GM12878 (cell line): ENCODE results near the gene MTX1. TPM values are rescaled to one million over a fixed set of nuclear protein-coding genes. Genes with fewer than 3 reads are reported as not detected.

Experiments
- ATAC-seq: fragments of 200-7000 bp; cut with Tn5 transposase; 3 replicates; pipeline ENCODE4 v1.9.1; 2020; ENCODE audit warnings: mild to moderate bottlenecking, moderate library complexity
- BruUV-seq: library from RNA; stranded (reverse); fragments of 400-500 nt; replicated peaks from 2 replicates; lab custom pipeline; 2021; lab: Mats Ljungman, UMichigan
- CTCF ChIA-PET: fragments of 300-600 bp; sonication (Branson Sonifier 250); formaldehyde crosslinking; extraction: SDS; loops from one replicate; lab custom pipeline; 2021; ENCODE audit warnings: inconsistent platforms; lab: Yijun Ruan, JAX
- POLR2A ChIA-PET: fragments of 350-600 bp; formaldehyde crosslinking; extraction: SDS; loops from one replicate; lab custom pipeline; 2021; ENCODE audit warnings: inconsistent platforms; lab: Charles Lee
- RAD21 ChIA-PET: fragments of 300-600 bp; sonication (Branson Sonifier 250); formaldehyde crosslinking; loops from one replicate; lab custom pipeline; 2023; ENCODE audit warnings: antibody characterized with exemption; ENCODE audit not compliant: unreplicated experiment; lab: Charles Lee
- SMC1A ChIA-PET: fragments of 300-600 bp; sonication (Branson Sonifier 250); formaldehyde crosslinking; loops from one replicate; lab custom pipeline; 2023; ENCODE audit not compliant: unreplicated experiment, uncharacterized antibody; lab: Charles Lee
- DNase-seq: peaks from one replicate; pipeline ENCODE4 v3.0.0-alpha.2; 2011; ENCODE audit warnings: low read depth, low spot score
- FAIRE-seq: peaks from 3 replicates; lab custom pipeline; 2011; peaks lifted over from hg19 to GRCh38; lab: Jason Lieb, UNC
- H2AFZ ChIP-seq: 2 replicates; pipeline ENCODE4 v1.6.0; 2011; ENCODE audit warnings: low read depth, low read length, control low read depth; ENCODE audit not compliant: control insufficient read depth
- H3K27ac ChIP-seq: 2 replicates; pipeline ENCODE4 v1.5.1; 2011; ENCODE audit warnings: control low read depth; ENCODE audit not compliant: control insufficient read depth, insufficient read depth
- H3K27me3 ChIP-seq, 2 experiments: replicated peaks in 1 of 2; 2 replicates each; pipeline versions ENCODE4 v1.6.0 to v1.6.1; 2011; ENCODE audit warnings: low read length in 1 of 2; ENCODE audit not compliant: control insufficient read depth in 2 of 2, insufficient read depth in 2 of 2
- H3K36me3 ChIP-seq, 2 experiments: 2 replicates each; pipeline ENCODE4 v1.5.1; 2011; ENCODE audit warnings: low read length in 1 of 2; ENCODE audit not compliant: control insufficient read depth in 2 of 2, insufficient read depth in 2 of 2
- H3K4me1 ChIP-seq: 2 replicates; pipeline ENCODE4 v1.6.1; 2011; ENCODE audit warnings: mild to moderate bottlenecking, low read length, moderate library complexity, mixed read lengths; ENCODE audit not compliant: control insufficient read depth, insufficient read depth
- H3K4me2 ChIP-seq: 2 replicates; pipeline ENCODE4 v1.6.0; 2011; ENCODE audit warnings: control low read depth; ENCODE audit not compliant: control insufficient read depth, insufficient read depth
- H3K4me3 ChIP-seq: fragments of 200-600 bp; sonication (generic); 2 replicates; pipeline ENCODE4 v1.5.1; 2016
- H3K79me2 ChIP-seq: 2 replicates; pipeline ENCODE4 v1.6.0; 2011; ENCODE audit warnings: low read length; ENCODE audit not compliant: control insufficient read depth, insufficient read depth
- H3K9ac ChIP-seq: 2 replicates; pipeline ENCODE4 v1.8.0; 2011; ENCODE audit warnings: low read length, control low read depth, mixed read lengths; ENCODE audit not compliant: control insufficient read depth, insufficient read depth
- H3K9me3 ChIP-seq: replicated peaks from 3 replicates; pipeline ENCODE4 v1.5.1; 2011; ENCODE audit warnings: mild to moderate bottlenecking, low read length; ENCODE audit not compliant: control insufficient read depth, insufficient read depth
- H4K20me1 ChIP-seq: 2 replicates; pipeline ENCODE4 v1.6.0; 2011; ENCODE audit not compliant: control insufficient read depth, insufficient read depth
- ASH2L ChIP-seq: fragments of 300-600, 200-600 bp; sonication (generic); IDR thresholded peaks from 2 replicates; pipeline ENCODE4 v1.6.1; 2017; ENCODE audit warnings: low read depth, mild to moderate bottlenecking, borderline replicate concordance
- CREM ChIP-seq: IDR thresholded peaks from 2 replicates; pipeline ENCODE4 v1.6.1; 2014; ENCODE audit warnings: antibody characterized with exemption, low read depth
- ETV6 ChIP-seq, 2 experiments: fragments of 450-650 bp in 1 of 2; IDR thresholded peaks in 1 of 2; conservative IDR thresholded peaks in 1 of 2; 2 replicates each; pipeline ENCODE4 v1.6.1; 2014; ENCODE audit warnings: antibody characterized with exemption in 1 of 2, borderline replicate concordance in 1 of 2, low read depth in 1 of 2, mild to moderate bottlenecking in 1 of 2, moderate library complexity in 1 of 2
- FOS ChIP-seq: IDR thresholded peaks from 3 replicates; pipeline ENCODE4 v1.6.1; 2011; ENCODE audit warnings: borderline replicate concordance; ENCODE audit not compliant: insufficient read length; ENCODE audit errors: extremely low read depth
- IKZF2 ChIP-seq, 2 experiments: fragments of 450-650 bp; IDR thresholded peaks; 2 replicates each; pipeline ENCODE4 v1.6.1; 2017; ENCODE audit warnings: mild to moderate bottlenecking in 2 of 2, moderate library complexity in 2 of 2
- KLF5 ChIP-seq: fragments of 450-650 bp; IDR thresholded peaks from 2 replicates; pipeline ENCODE4 v1.6.1; 2014; ENCODE audit warnings: mild to moderate bottlenecking; ENCODE audit not compliant: partially characterized antibody
- MEF2B ChIP-seq: fragments of 450-650 bp; IDR thresholded peaks from 2 replicates; pipeline ENCODE4 v1.6.1; 2018; ENCODE audit warnings: mild to moderate bottlenecking, moderate library complexity; ENCODE audit not compliant: partially characterized antibody, poor library complexity, severe bottlenecking
- PAX5 ChIP-seq: IDR thresholded peaks from 2 replicates; pipeline ENCODE4 v1.6.1; 2011; ENCODE audit warnings: low read depth, low read length, borderline replicate concordance
- POLR2AphosphoS5 ChIP-seq: IDR thresholded peaks from 2 replicates; pipeline ENCODE4 v1.6.1; 2011; ENCODE audit warnings: mild to moderate bottlenecking, low read length, inconsistent platforms
- SRF ChIP-seq, 2 experiments: IDR thresholded peaks; 2 replicates each; pipeline ENCODE4 v1.6.1; 2011; ENCODE audit warnings: low read depth in 2 of 2, low read length in 2 of 2, mild to moderate bottlenecking in 1 of 2, moderate library complexity in 1 of 2
- STAT3 ChIP-seq: IDR thresholded peaks from 2 replicates; pipeline ENCODE4 v1.6.1; 2011; ENCODE audit warnings: low read depth, low read length, improper control_type of control experiment
- TARDBP ChIP-seq: IDR thresholded peaks from 2 replicates; pipeline ENCODE4 v1.6.1; 2016; ENCODE audit warnings: borderline replicate concordance
- WRNIP1 ChIP-seq: IDR thresholded peaks from 2 replicates; pipeline ENCODE4 v1.6.1; 2011; ENCODE audit warnings: low read depth, low read length, improper control_type of control experiment, borderline replicate concordance
- ZBED1 ChIP-seq: IDR thresholded peaks from 2 replicates; pipeline ENCODE4 v1.6.1; 2016; ENCODE audit warnings: borderline replicate concordance
- ZNF24 ChIP-seq: fragments of 450-650 bp; IDR thresholded peaks from 2 replicates; pipeline ENCODE4 v1.6.1; 2017; ENCODE audit warnings: antibody characterized with exemption, mild to moderate bottlenecking
- WGBS: methylation state at CpG from one replicate; pipeline ENCODE4 v1.1.6; 2016; ENCODE audit warnings: low lambda C conversion rate; ENCODE audit not compliant: insufficient replicate concordance, insufficient coverage; ENCODE audit errors: missing lambda C conversion rate; 5-methylcytosine and 5-hydroxymethylcytosine counted together
- in situ Hi-C: fragments of 300-500 bp; cut with MboI; formaldehyde crosslinking; loops from 9 replicates; pipeline ENCODE4 v1.14.3; 2018; ENCODE audit warnings: mixed read lengths
- intact Hi-C: fragments of 100-400 bp; cut with micrococcal nuclease; formaldehyde crosslinking; loops from one replicate; pipeline ENCODE4 v1.14.2; 2022; ENCODE audit not compliant: unreplicated experiment
- polyA plus RNA-seq, 11 experiments: library from polyadenylated mRNA; depleted of rRNA in 4 of 11; unstranded in 6 of 11; stranded (reverse) in 5 of 11; fragments of >200 nt; fragmentation: Nextera tagmentation in 4 of 11; fragmentation: Illumina TruSeq in 1 of 11; extraction: Ambion mirVana in 4 of 11; extraction: Trizol in 1 of 11; gene quantifications; 1 replicate in 1 of 11; 2 replicates in 10 of 11; pipeline versions ENCODE4 v1.2.1 to v1.2.3, GENCODE V29; 2011 to 2016; ENCODE audit warnings: inconsistent platforms in 2 of 11, missing spikeins in 2 of 11, low read depth in 1 of 11
- total RNA-seq, 4 experiments: library from RNA; depleted of rRNA in 3 of 4; stranded (reverse); fragments of >200 nt in 3 of 4; fragmentation: Illumina TruSeq in 1 of 4; extraction: Trizol in 1 of 4; gene quantifications; 2 replicates each; pipeline versions ENCODE4 v1.2.1 to v1.2.3, GENCODE V29; 2013 to 2021
- TF ChIP-seq, protein P1 (sequence below): IDR thresholded peaks from 2 replicates; pipeline ENCODE4 v1.6.1; 2011; ENCODE audit warnings: mild to moderate bottlenecking, low read depth, low read length, moderate library complexity; ENCODE audit not compliant: insufficient replicate concordance
- TF ChIP-seq, protein P2 (sequence below): fragments of 450-650 bp; IDR thresholded peaks from 2 replicates; pipeline ENCODE4 v1.6.1; 2017; ENCODE audit warnings: mild to moderate bottlenecking, low read depth, inconsistent platforms; ENCODE audit not compliant: poor library complexity, severe bottlenecking
- TF ChIP-seq, protein P3 (sequence below): IDR thresholded peaks from 2 replicates; pipeline ENCODE4 v1.6.1; 2011; ENCODE audit warnings: low read depth, low read length, improper control_type of control experiment, borderline replicate concordance

The MTX1 gene
- total and polyA plus RNA-seq, 10 of the 15 experiments (the other 5 are each of a cell fraction or from before 2014, with no cell fraction given), result 15.8 to 92.0 (median 49.1) TPM

DNA sequence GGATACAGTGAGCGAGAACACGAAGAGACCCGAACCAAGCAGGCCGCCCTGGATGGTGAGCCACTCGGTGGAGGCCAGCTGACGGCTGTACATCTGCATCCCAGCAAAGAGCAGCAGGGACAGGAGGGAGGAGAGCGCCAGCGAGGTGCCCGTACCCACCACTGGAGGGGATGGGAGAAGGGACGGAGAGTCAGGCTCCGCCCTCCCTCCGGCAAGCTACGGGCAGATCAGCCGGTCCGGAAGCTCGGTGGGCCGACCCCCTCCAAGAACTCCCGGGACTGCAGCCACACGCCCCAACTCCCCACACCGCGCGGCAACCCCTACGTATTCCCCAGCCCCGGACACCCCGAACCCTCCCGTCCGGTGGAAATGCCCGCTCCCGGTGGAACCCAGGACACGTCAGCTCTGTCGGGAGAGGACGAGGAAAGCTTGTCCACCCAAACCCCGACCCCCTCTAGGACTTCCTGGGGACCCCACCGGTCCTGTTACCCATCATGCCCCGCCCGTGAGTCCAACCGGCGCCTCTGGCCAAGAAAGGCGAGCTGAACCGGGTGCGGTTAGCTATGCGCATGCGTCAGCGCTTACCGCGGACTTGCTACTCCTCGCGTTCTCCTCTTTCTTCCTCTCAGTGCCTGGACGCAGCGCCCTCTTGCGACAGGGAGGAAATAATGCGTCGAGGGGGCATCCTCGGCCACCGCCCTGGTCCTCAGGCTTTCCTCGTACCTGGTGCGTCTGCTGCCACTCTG is 35.6 kb upstream of the MTX1 start, which contains the start of gene KRTCAP2:
Gene KRTCAP2 (minus strand): TSS at position 573 of the 746 bp plus-strand sequence. CDS start 80 bp downstream, at position 493.
- SMC1A ChIA-PET, result interaction anchor here (0.6 to 4.7 kb wide), 19 partner anchors 12 to 111 kb away, joined by 3 to 46 read pairs (median 5); a partner anchor contains a TSS
- WGBS, result under 1% methylated on average over 53 of the region's 57 CpGs
- RAD21 ChIA-PET, result interaction anchor here (0.6 to 2.3 kb wide), 22 partner anchors 12 to 694 kb away, joined by 3 to 21 read pairs (median 4); partner anchors contain the start of genes EFNA3 and SLC50A1
- Histone ChIP-seq H3K4me3 (peak within 1 kb of the TSS; percentile 73), H3K4me2 (peak within 1 kb of the TSS; percentile 97), H3K36me3 (peaks cover 0 to 3% of the 10 kb centered on the region in 2 experiments; a peak in 1 of 4 replicates), H3K79me2 (peaks cover 12% of the 10 kb centered on the region), H2AFZ (peak within 1 kb of the TSS; percentile 96), H4K20me1 (no peaks in the 10 kb centered on the region), H3K4me1 (peaks cover 26% of the 10 kb centered on the region), H3K9ac (peak within 1 kb of the TSS; percentile 97), H3K27me3 (no peaks in the 10 kb centered on the region), H3K9me3 (no peaks in the 10 kb centered on the region; the same call in 2 of the 3 replicates), H3K27ac (peak within 1 kb of the TSS; percentile 93)
- in situ Hi-C loops, result no loop called here
- POLR2A ChIA-PET, result interaction anchor here (0.6 to 7.4 kb wide), 15 partner anchors 12 to 783 kb away, joined by 3 to 77 read pairs (median 5); partner anchors contain the start of genes CLK2, MTX1 and SLC50A1
- DNase-seq (peak; percentile 89), FAIRE-seq (peak; percentile 95), ATAC-seq (peak; percentile 89)
- BruUV-seq, result TSS peak; percentile 86
- CTCF ChIA-PET, result interaction anchor here (0.6 to 12.1 kb wide), 60 partner anchors 8 to 788 kb away, joined by 3 to 284 read pairs (median 4); partner anchors contain the start of genes CLK2, FDPS, MTX1 and PMVK
- intact Hi-C loops, result loop anchor here (5.0 kb wide), 1 partner anchor 36 kb away; the partner anchor contains the start of gene SLC50A1
- TF ChIP-seq ZBED1, result no peak
- peak; percentile 14 to 19; a peak in 1 of 4 replicates for TF ChIP-seq IKZF2 (IDR thresholded peaks at IDR 0.05)
- TF ChIP-seq ASH2L, result no peak
- no peak for TF ChIP-seq ZNF24
- peak; percentile 23 for TF ChIP-seq MEF2B
- no peak for TF ChIP-seq KLF5
- TF ChIP-seq, protein P1, sequence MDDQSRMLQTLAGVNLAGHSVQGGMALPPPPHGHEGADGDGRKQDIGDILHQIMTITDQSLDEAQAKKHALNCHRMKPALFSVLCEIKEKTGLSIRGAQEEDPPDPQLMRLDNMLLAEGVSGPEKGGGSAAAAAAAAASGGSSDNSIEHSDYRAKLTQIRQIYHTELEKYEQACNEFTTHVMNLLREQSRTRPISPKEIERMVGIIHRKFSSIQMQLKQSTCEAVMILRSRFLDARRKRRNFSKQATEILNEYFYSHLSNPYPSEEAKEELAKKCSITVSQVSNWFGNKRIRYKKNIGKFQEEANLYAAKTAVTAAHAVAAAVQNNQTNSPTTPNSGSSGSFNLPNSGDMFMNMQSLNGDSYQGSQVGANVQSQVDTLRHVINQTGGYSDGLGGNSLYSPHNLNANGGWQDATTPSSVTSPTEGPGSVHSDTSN, result peak; percentile 15
- TF ChIP-seq POLR2AphosphoS5, result peak; percentile 89
- peak; percentile 67 to 81 for TF ChIP-seq SRF (IDR thresholded peaks at IDR 0.05; ENCODE audit: low read depth in 2 of 2, low read length in 2 of 2)
- no peak for TF ChIP-seq FOS
- 0 out of 2 replicates have a peak, but pooled peaks have one; percentile 59 for TF ChIP-seq WRNIP1
- TF ChIP-seq, protein P2, sequence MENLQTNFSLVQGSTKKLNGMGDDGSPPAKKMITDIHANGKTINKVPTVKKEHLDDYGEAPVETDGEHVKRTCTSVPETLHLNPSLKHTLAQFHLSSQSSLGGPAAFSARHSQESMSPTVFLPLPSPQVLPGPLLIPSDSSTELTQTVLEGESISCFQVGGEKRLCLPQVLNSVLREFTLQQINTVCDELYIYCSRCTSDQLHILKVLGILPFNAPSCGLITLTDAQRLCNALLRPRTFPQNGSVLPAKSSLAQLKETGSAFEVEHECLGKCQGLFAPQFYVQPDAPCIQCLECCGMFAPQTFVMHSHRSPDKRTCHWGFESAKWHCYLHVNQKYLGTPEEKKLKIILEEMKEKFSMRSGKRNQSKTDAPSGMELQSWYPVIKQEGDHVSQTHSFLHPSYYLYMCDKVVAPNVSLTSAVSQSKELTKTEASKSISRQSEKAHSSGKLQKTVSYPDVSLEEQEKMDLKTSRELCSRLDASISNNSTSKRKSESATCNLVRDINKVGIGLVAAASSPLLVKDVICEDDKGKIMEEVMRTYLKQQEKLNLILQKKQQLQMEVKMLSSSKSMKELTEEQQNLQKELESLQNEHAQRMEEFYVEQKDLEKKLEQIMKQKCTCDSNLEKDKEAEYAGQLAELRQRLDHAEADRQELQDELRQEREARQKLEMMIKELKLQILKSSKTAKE, result peak; percentile 16
- no peak for TF ChIP-seq ETV6 (conservative IDR thresholded peaks at IDR 0.05 in 1 of 2, IDR thresholded peaks at IDR 0.05 in 1 of 2; ENCODE audit: borderline replicate concordance in 1 of 2, low read depth in 1 of 2)
- no peak for TF ChIP-seq TARDBP
- no peak for TF ChIP-seq PAX5
- TF ChIP-seq CREM, result peak; percentile 74
- TF ChIP-seq STAT3, result no peak
- TF ChIP-seq, protein P3, sequence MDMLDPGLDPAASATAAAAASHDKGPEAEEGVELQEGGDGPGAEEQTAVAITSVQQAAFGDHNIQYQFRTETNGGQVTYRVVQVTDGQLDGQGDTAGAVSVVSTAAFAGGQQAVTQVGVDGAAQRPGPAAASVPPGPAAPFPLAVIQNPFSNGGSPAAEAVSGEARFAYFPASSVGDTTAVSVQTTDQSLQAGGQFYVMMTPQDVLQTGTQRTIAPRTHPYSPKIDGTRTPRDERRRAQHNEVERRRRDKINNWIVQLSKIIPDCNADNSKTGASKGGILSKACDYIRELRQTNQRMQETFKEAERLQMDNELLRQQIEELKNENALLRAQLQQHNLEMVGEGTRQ, result no peak
